ENCODE measurements around the gene ADGRV1.
"Not testable (repeated sequence)": the region's sequence is repeated elsewhere in the genome, so short reads cannot be mapped to it uniquely, and the experiment has no call there.

Gene ADGRV1

GRCh38 chr5:90636948-90637347 lies 78.4 kb downstream of the ADGRV1 start:
- in situ Hi-C loops (cut with MboI; ENCODE audit: low pct_unique_long_range_greater_than_20kb, low sequenced_read_pairs): no loop called here

GRCh38 chr5:90637731-90638130 lies 79.1 kb downstream of the ADGRV1 start:
- DNase-seq: no peak
- in situ Hi-C loops (cut with MboI; ENCODE audit: low pct_unique_long_range_greater_than_20kb, low sequenced_read_pairs): no loop called here

More at GRCh38 chr5:90636948-90637347, 78.4 kb downstream of the ADGRV1 start:
- no peak for DNase-seq

- DNase-seq: no peak
- in situ Hi-C loops (cut with MboI; ENCODE audit: low pct_unique_long_range_greater_than_20kb, low sequenced_read_pairs): no loop called here
Measured at GRCh38 chr5:90638878-90639277, 80.3 kb downstream of the ADGRV1 start.

- DNase-seq: no peak
- in situ Hi-C loops (cut with MboI; ENCODE audit: low pct_unique_long_range_greater_than_20kb, low sequenced_read_pairs): no loop called here
Measured at GRCh38 chr5:90640484-90641059, 82.0 kb downstream of the ADGRV1 start.

- in situ Hi-C loops (cut with MboI; ENCODE audit: low pct_unique_long_range_greater_than_20kb, low sequenced_read_pairs): no loop called here
- DNase-seq: peak; percentile 28
Measured at GRCh38 chr5:90641528-90641927, 82.9 kb downstream of the ADGRV1 start.

GRCh38 chr5:90642706-90643229 lies 84.2 kb downstream of the ADGRV1 start:
- in situ Hi-C loops (cut with MboI; ENCODE audit: low pct_unique_long_range_greater_than_20kb, low sequenced_read_pairs): no loop called here
- DNase-seq: no peak

- in situ Hi-C loops (cut with MboI; ENCODE audit: low pct_unique_long_range_greater_than_20kb, low sequenced_read_pairs): no loop called here
- DNase-seq: peak; percentile 45
Measured at GRCh38 chr5:90644132-90644531, 85.5 kb downstream of the ADGRV1 start.

- in situ Hi-C loops (cut with MboI; ENCODE audit: low pct_unique_long_range_greater_than_20kb, low sequenced_read_pairs): no loop called here
- peak; percentile 19 for DNase-seq
Measured at GRCh38 chr5:90645024-90645610, 86.5 kb downstream of the ADGRV1 start.

GRCh38 chr5:90650767-90651166 lies 92.2 kb downstream of the ADGRV1 start:
- in situ Hi-C loops (cut with MboI; ENCODE audit: low pct_unique_long_range_greater_than_20kb, low sequenced_read_pairs): no loop called here
- DNase-seq: no peak

GRCh38 chr5:90654215-90654614 lies 95.6 kb downstream of the ADGRV1 start:
- no peak for DNase-seq
- in situ Hi-C loops (cut with MboI; ENCODE audit: low pct_unique_long_range_greater_than_20kb, low sequenced_read_pairs): no loop called here

GRCh38 chr5:90655423-90655822 lies 96.8 kb downstream of the ADGRV1 start:
- in situ Hi-C loops (cut with MboI; ENCODE audit: low pct_unique_long_range_greater_than_20kb, low sequenced_read_pairs): no loop called here
- no peak for DNase-seq

- no peak for DNase-seq
- in situ Hi-C loops (cut with MboI; ENCODE audit: low pct_unique_long_range_greater_than_20kb, low sequenced_read_pairs): no loop called here
Measured at GRCh38 chr5:90657030-90657429, 98.4 kb downstream of the ADGRV1 start.

- in situ Hi-C loops (cut with MboI; ENCODE audit: low pct_unique_long_range_greater_than_20kb, low sequenced_read_pairs): no loop called here
- DNase-seq: no peak
Measured at GRCh38 chr5:90657788-90658187, 99.2 kb downstream of the ADGRV1 start.

- in situ Hi-C loops (cut with MboI; ENCODE audit: low pct_unique_long_range_greater_than_20kb, low sequenced_read_pairs): no loop called here
Measured at GRCh38 chr5:90658620-90659019, 100.0 kb downstream of the ADGRV1 start.

GRCh38 chr5:90668079-90668565 lies 109.5 kb downstream of the ADGRV1 start:
- DNase-seq; in situ Hi-C loops (cut with MboI; ENCODE audit: low pct_unique_long_range_greater_than_20kb, low sequenced_read_pairs): not testable (repeated sequence)

More at GRCh38 chr5:90658620-90659019, 100.0 kb downstream of the ADGRV1 start:
- no peak for DNase-seq

GRCh38 chr5:90675222-90675621 lies 116.6 kb downstream of the ADGRV1 start:
- no peak for DNase-seq
- in situ Hi-C loops (cut with MboI; ENCODE audit: low pct_unique_long_range_greater_than_20kb, low sequenced_read_pairs): no loop called here

- in situ Hi-C loops (cut with MboI; ENCODE audit: low pct_unique_long_range_greater_than_20kb, low sequenced_read_pairs): no loop called here
Measured at GRCh38 chr5:90680921-90681563, 122.4 kb downstream of the ADGRV1 start.

GRCh38 chr5:90682278-90682677 lies 123.7 kb downstream of the ADGRV1 start:
- in situ Hi-C loops (cut with MboI; ENCODE audit: low pct_unique_long_range_greater_than_20kb, low sequenced_read_pairs): no loop called here
- DNase-seq: no peak

More at GRCh38 chr5:90680921-90681563, 122.4 kb downstream of the ADGRV1 start:
- no peak for DNase-seq

GRCh38 chr5:90685425-90686022 lies 126.9 kb downstream of the ADGRV1 start:
- DNase-seq: no peak
- in situ Hi-C loops (cut with MboI; ENCODE audit: low pct_unique_long_range_greater_than_20kb, low sequenced_read_pairs): no loop called here

GRCh38 chr5:90686363-90686762 lies 127.8 kb downstream of the ADGRV1 start:
- DNase-seq; in situ Hi-C loops (cut with MboI; ENCODE audit: low pct_unique_long_range_greater_than_20kb, low sequenced_read_pairs): not testable (repeated sequence)
